ENCODE data around the gene TMEM131L. TPM values are rescaled to one million over a fixed set of nuclear protein-coding genes. Genes with fewer than 3 reads are reported as not detected.

TMEM131L gene
- total RNA-seq, 1 experiment from 2014 or later = 19.7 TPM

DNA sequence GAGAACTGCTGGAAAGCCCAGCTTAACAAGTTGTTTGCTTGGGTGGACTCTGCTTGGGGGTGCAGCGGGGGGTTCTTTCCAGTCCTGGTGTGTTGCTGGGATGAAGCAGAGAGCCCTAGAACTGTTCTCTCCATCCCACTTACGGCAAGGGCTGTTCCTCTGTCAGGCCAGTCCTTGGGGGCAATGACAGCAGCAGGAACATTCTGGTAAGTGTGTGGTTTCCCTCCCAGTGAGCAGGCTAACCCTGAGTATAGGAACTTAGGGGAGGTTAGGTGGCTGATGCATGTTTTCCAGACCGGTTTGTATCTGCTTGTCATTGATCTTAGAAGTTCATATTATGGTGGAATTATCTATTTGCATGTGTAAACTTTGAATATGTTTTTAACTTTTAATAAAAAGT, 171.0 kb downstream of the TMEM131L start:
- POLR2A ChIA-PET = no interaction called here
- TF ChIP-seq FOSL1 (IDR thresholded peaks at IDR 0.05; ENCODE audit: low read depth) (no peak), EGR1 (IDR thresholded peaks at IDR 0.05; ENCODE audit: low read depth) (no peak), JUND (IDR thresholded peaks at IDR 0.05) (no peak), SIN3A (IDR thresholded peaks at IDR 0.05; ENCODE audit: low read depth) (no peak), SRF (IDR thresholded peaks at IDR 0.05; ENCODE audit: low read depth) (no peak), ZFX (IDR thresholded peaks at IDR 0.05) (no peak)
- TF ChIP-seq, protein P1, sequence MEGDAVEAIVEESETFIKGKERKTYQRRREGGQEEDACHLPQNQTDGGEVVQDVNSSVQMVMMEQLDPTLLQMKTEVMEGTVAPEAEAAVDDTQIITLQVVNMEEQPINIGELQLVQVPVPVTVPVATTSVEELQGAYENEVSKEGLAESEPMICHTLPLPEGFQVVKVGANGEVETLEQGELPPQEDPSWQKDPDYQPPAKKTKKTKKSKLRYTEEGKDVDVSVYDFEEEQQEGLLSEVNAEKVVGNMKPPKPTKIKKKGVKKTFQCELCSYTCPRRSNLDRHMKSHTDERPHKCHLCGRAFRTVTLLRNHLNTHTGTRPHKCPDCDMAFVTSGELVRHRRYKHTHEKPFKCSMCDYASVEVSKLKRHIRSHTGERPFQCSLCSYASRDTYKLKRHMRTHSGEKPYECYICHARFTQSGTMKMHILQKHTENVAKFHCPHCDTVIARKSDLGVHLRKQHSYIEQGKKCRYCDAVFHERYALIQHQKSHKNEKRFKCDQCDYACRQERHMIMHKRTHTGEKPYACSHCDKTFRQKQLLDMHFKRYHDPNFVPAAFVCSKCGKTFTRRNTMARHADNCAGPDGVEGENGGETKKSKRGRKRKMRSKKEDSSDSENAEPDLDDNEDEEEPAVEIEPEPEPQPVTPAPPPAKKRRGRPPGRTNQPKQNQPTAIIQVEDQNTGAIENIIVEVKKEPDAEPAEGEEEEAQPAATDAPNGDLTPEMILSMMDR (IDR thresholded peaks at IDR 0.05 in 2 of 3, conservative IDR thresholded peaks at IDR 0.05 in 1 of 3; ENCODE audit: borderline replicate concordance in 1 of 3, insufficient read depth in 1 of 3, low read depth in 2 of 3, low read length in 2 of 3) = no peak
- intact Hi-C loops (cut with micrococcal nuclease) = no loop called here
- H3K36me3 ChIP-seq (ENCODE audit: control insufficient read depth in 1 of 2, insufficient read depth in 2 of 2, low read length in 2 of 2) = peaks cover 0 to 5% of the 10 kb centered on the region in 2 experiments; a peak in 2 of 4 replicates
- ATAC-seq (no peak), DNase-seq (ENCODE audit: low read depth, low spot score) (no peak)
- RAD21 ChIA-PET (ENCODE audit: low non-redundant PET in 1 of 2, low total read pairs in 2 of 2, uncharacterized antibody in 2 of 2, unreplicated experiment in 2 of 2) = no interaction called here
- no peaks in the 10 kb centered on the region for H3K9me2 ChIP-seq (ENCODE audit: insufficient read depth)
- H3K4me3 ChIP-seq (replicated peaks in 1 of 2; ENCODE audit: low read depth in 1 of 2, low read length in 2 of 2) = no peak overlapping the region
- no peaks in the 10 kb centered on the region for H3K4me1 ChIP-seq (ENCODE audit: control insufficient read depth in 1 of 2, insufficient read depth in 2 of 2, low read length in 2 of 2)
- no peaks in the 10 kb centered on the region for H3K27me3 ChIP-seq (ENCODE audit: insufficient read depth, low read length)
- no peak overlapping the region for H3K9ac ChIP-seq (ENCODE audit: low read length)
- H4K20me1 ChIP-seq (ENCODE audit: insufficient read depth) = no peaks in the 10 kb centered on the region
- H2AFZ ChIP-seq (ENCODE audit: low read depth, low read length, poor library complexity, severe bottlenecking) = no peak overlapping the region
- no TSS peak for BruUV-seq (replicated peaks)
- H3K4me2 ChIP-seq (ENCODE audit: low read length) = no peak overlapping the region
- H3K79me2 ChIP-seq (ENCODE audit: insufficient read depth, low read length) = no peaks in the 10 kb centered on the region
- H3K9me3 ChIP-seq (ENCODE audit: control insufficient read depth in 1 of 2, insufficient read depth in 1 of 2, low read depth in 1 of 2, low read length in 2 of 2) = no peaks in the 10 kb centered on the region
- no peak overlapping the region for H3K27ac ChIP-seq (ENCODE audit: low read depth, low read length)
- CTCF ChIA-PET = no interaction called here

DNA sequence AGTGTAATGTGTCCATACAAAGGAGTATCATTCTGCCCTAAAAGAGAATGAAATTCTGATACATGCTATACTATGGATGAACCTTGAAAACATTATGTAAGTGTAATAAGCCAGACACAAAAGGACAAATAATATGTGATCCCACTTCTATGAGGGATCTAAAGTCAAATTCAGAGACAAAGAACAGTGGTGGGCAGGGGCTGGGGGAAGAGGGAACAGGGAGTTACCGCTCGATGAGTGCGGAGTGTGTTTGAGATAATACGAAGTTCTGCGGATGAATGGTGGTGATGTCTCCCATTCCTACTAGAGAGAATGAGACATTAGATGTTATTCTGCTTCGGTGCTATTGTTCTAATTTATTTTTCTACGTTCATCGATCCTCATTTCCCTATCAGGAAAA, 171.9 kb downstream of the TMEM131L start:
- POLR2A ChIA-PET = no interaction called here
- H4K20me1 ChIP-seq (ENCODE audit: insufficient read depth) = no peaks in the 10 kb centered on the region
- 0 out of 4 replicates have a peak, but pooled peaks cover 0 to 1% of the 10 kb centered on the region in 2 experiments for H3K4me1 ChIP-seq (ENCODE audit: control insufficient read depth in 1 of 2, insufficient read depth in 2 of 2, low read length in 2 of 2)
- no peak overlapping the region for H3K9ac ChIP-seq (ENCODE audit: low read length)
- peaks cover 0 to 5% of the 10 kb centered on the region in 2 experiments; a peak in 1 of 4 replicates for H3K36me3 ChIP-seq (ENCODE audit: control insufficient read depth in 1 of 2, insufficient read depth in 2 of 2, low read length in 2 of 2)
- no peaks in the 10 kb centered on the region for H3K27me3 ChIP-seq (ENCODE audit: insufficient read depth, low read length)
- H3K9me2 ChIP-seq (ENCODE audit: insufficient read depth) = no peaks in the 10 kb centered on the region
- H3K79me2 ChIP-seq (ENCODE audit: insufficient read depth, low read length) = no peaks in the 10 kb centered on the region
- RAD21 ChIA-PET (ENCODE audit: low non-redundant PET in 1 of 2, low total read pairs in 2 of 2, uncharacterized antibody in 2 of 2, unreplicated experiment in 2 of 2) = no interaction called here
- no peak for ATAC-seq
- no peak overlapping the region for H3K27ac ChIP-seq (ENCODE audit: low read depth, low read length)
- no peak for DNase-seq (ENCODE audit: low read depth, low spot score)
- H3K4me3 ChIP-seq (replicated peaks in 1 of 2; ENCODE audit: low read depth in 1 of 2, low read length in 2 of 2) = no peak overlapping the region
- H3K9me3 ChIP-seq (ENCODE audit: control insufficient read depth in 1 of 2, insufficient read depth in 1 of 2, low read depth in 1 of 2, low read length in 2 of 2) = no peaks in the 10 kb centered on the region
- BruUV-seq (replicated peaks) = no TSS peak
- CTCF ChIA-PET = no interaction called here
- no peak overlapping the region for H3K4me2 ChIP-seq (ENCODE audit: low read length)
- intact Hi-C loops (cut with micrococcal nuclease) = no loop called here
- no peak overlapping the region for H2AFZ ChIP-seq (ENCODE audit: low read depth, low read length, poor library complexity, severe bottlenecking)
- no peak for TF ChIP-seq ELF1 (IDR thresholded peaks at IDR 0.05; ENCODE audit: borderline replicate concordance, low read depth)
- no peak for TF ChIP-seq CEBPB (IDR thresholded peaks at IDR 0.05; ENCODE audit: low read depth)
- TF ChIP-seq, protein P2, sequence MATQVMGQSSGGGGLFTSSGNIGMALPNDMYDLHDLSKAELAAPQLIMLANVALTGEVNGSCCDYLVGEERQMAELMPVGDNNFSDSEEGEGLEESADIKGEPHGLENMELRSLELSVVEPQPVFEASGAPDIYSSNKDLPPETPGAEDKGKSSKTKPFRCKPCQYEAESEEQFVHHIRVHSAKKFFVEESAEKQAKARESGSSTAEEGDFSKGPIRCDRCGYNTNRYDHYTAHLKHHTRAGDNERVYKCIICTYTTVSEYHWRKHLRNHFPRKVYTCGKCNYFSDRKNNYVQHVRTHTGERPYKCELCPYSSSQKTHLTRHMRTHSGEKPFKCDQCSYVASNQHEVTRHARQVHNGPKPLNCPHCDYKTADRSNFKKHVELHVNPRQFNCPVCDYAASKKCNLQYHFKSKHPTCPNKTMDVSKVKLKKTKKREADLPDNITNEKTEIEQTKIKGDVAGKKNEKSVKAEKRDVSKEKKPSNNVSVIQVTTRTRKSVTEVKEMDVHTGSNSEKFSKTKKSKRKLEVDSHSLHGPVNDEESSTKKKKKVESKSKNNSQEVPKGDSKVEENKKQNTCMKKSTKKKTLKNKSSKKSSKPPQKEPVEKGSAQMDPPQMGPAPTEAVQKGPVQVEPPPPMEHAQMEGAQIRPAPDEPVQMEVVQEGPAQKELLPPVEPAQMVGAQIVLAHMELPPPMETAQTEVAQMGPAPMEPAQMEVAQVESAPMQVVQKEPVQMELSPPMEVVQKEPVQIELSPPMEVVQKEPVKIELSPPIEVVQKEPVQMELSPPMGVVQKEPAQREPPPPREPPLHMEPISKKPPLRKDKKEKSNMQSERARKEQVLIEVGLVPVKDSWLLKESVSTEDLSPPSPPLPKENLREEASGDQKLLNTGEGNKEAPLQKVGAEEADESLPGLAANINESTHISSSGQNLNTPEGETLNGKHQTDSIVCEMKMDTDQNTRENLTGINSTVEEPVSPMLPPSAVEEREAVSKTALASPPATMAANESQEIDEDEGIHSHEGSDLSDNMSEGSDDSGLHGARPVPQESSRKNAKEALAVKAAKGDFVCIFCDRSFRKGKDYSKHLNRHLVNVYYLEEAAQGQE (IDR thresholded peaks at IDR 0.05; ENCODE audit: low read depth) = no peak
- no peak for TF ChIP-seq EGR1 (IDR thresholded peaks at IDR 0.05; ENCODE audit: low read depth)
- TF ChIP-seq ZNF274 (IDR thresholded peaks at IDR 0.05; ENCODE audit: low read depth, low read length) = no peak
- no peak for TF ChIP-seq EZH2 (IDR thresholded peaks at IDR 0.05)
- TF ChIP-seq, protein P3, sequence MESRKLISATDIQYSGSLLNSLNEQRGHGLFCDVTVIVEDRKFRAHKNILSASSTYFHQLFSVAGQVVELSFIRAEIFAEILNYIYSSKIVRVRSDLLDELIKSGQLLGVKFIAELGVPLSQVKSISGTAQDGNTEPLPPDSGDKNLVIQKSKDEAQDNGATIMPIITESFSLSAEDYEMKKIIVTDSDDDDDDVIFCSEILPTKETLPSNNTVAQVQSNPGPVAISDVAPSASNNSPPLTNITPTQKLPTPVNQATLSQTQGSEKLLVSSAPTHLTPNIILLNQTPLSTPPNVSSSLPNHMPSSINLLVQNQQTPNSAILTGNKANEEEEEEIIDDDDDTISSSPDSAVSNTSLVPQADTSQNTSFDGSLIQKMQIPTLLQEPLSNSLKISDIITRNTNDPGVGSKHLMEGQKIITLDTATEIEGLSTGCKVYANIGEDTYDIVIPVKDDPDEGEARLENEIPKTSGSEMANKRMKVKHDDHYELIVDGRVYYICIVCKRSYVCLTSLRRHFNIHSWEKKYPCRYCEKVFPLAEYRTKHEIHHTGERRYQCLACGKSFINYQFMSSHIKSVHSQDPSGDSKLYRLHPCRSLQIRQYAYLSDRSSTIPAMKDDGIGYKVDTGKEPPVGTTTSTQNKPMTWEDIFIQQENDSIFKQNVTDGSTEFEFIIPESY (IDR thresholded peaks at IDR 0.05; ENCODE audit: extremely low read depth, insufficient replicate concordance, low read length) = no peak
- no peak for TF ChIP-seq POLR2AphosphoS5 (IDR thresholded peaks at IDR 0.05; ENCODE audit: low read depth, low read length)
